ACC112 (cell line): ENCODE results near the gene ROR1.

Experiments used
- H2AFZ ChIP-seq: fragments of 200-600 bp; sonication (generic); one replicate; pipeline ENCODE4 v1.6.0; 2017; ENCODE audit warnings: antibody characterized with exemption, low read length; ENCODE audit not compliant: unreplicated experiment
- H3K27ac ChIP-seq: fragments of 200-600 bp; sonication (generic); 2 replicates; pipeline ENCODE4 v1.5.1; 2014; ENCODE audit warnings: low read depth, mild to moderate bottlenecking, antibody characterized with exemption, low read length, moderate library complexity
- H3K27me3 ChIP-seq: fragments of 200-600 bp; sonication (generic); 2 replicates; pipeline ENCODE4 v1.6.1; 2014; ENCODE audit warnings: mild to moderate bottlenecking, antibody characterized with exemption, low read length, moderate library complexity, mixed read lengths; ENCODE audit not compliant: insufficient read depth
- H3K36me3 ChIP-seq: fragments of 200-600 bp; sonication (generic); 2 replicates; pipeline ENCODE4 v1.6.1; 2016; ENCODE audit warnings: mild to moderate bottlenecking, antibody characterized with exemption, low read length, moderate library complexity, mixed read lengths; ENCODE audit not compliant: insufficient read depth
- H3K4me1 ChIP-seq: fragments of 200-600 bp; sonication (generic); one replicate; pipeline ENCODE4 v1.6.1; 2016; ENCODE audit warnings: low read length, mixed read lengths; ENCODE audit not compliant: insufficient read depth, unreplicated experiment, control insufficient read depth
- H3K4me3 ChIP-seq: fragments of 200-600 bp; sonication (generic); 2 replicates; pipeline ENCODE4 v1.5.1; 2014; ENCODE audit warnings: mild to moderate bottlenecking, low read depth, low read length
- H3K79me2 ChIP-seq: fragments of 200-600 bp; sonication (generic); one replicate; pipeline ENCODE4 v1.6.0; 2016; ENCODE audit warnings: low read length; ENCODE audit not compliant: control insufficient read depth, unreplicated experiment, insufficient read depth

The ROR1 gene

GRCh38 chr1:64073705-64074104 is 299.9 kb downstream of the ROR1 start:
- Histone ChIP-seq H3K4me1 (peaks cover 17% of the 10 kb centered on the region), H3K4me3 (no peak overlapping the region), H3K27me3 (no peaks in the 10 kb centered on the region), H3K36me3 (no peaks in the 10 kb centered on the region), H3K79me2 (no peaks in the 10 kb centered on the region), H3K27ac (no peak overlapping the region), H2AFZ (no peak overlapping the region)

GRCh38 chr1:64074767-64075166 is 300.9 kb downstream of the ROR1 start:
- H3K4me1 ChIP-seq: peaks cover 17% of the 10 kb centered on the region
- no peaks in the 10 kb centered on the region for H3K27me3 ChIP-seq
- H2AFZ ChIP-seq: no peak overlapping the region
- H3K79me2 ChIP-seq: no peaks in the 10 kb centered on the region
- no peak overlapping the region for H3K27ac ChIP-seq
- no peaks in the 10 kb centered on the region for H3K36me3 ChIP-seq
- no peak overlapping the region for H3K4me3 ChIP-seq

- Histone ChIP-seq H3K4me3 (no peak overlapping the region), H3K27ac (no peak overlapping the region), H2AFZ (no peak overlapping the region), H3K27me3 (no peaks in the 10 kb centered on the region), H3K4me1 (peaks cover 26% of the 10 kb centered on the region), H3K79me2 (no peaks in the 10 kb centered on the region), H3K36me3 (no peaks in the 10 kb centered on the region)
Measured at GRCh38 chr1:64077281-64077940, 303.6 kb downstream of the ROR1 start.

GRCh38 chr1:64080941-64081562 is 307.2 kb downstream of the ROR1 start:
- Histone ChIP-seq H3K79me2 (no peaks in the 10 kb centered on the region), H3K4me3 (no peak overlapping the region), H3K27ac (peak overlapping the region; percentile 66), H3K27me3 (no peaks in the 10 kb centered on the region), H3K4me1 (peaks cover 36% of the 10 kb centered on the region), H3K36me3 (no peaks in the 10 kb centered on the region), H2AFZ (no peak overlapping the region)

- H3K27me3 ChIP-seq: no peaks in the 10 kb centered on the region
- H3K36me3 ChIP-seq: no peaks in the 10 kb centered on the region
- no peak overlapping the region for H2AFZ ChIP-seq
- H3K4me1 ChIP-seq: peaks cover 48% of the 10 kb centered on the region
- H3K79me2 ChIP-seq: no peaks in the 10 kb centered on the region
- peak overlapping the region; percentile 46; the same call in 1 of the 2 replicates for H3K4me3 ChIP-seq
- H3K27ac ChIP-seq: peak overlapping the region; percentile 66
Measured at GRCh38 chr1:64082459-64082858, 308.6 kb downstream of the ROR1 start.

GRCh38 chr1:64084451-64084850 is 310.6 kb downstream of the ROR1 start:
- no peaks in the 10 kb centered on the region for H3K36me3 ChIP-seq
- no peaks in the 10 kb centered on the region for H3K27me3 ChIP-seq
- no peak overlapping the region for H2AFZ ChIP-seq
- peaks cover 61% of the 10 kb centered on the region for H3K4me1 ChIP-seq
- H3K79me2 ChIP-seq: no peaks in the 10 kb centered on the region
- no peak overlapping the region for H3K4me3 ChIP-seq
- H3K27ac ChIP-seq: no peak overlapping the region

GRCh38 chr1:64087768-64088167 is 314.0 kb downstream of the ROR1 start:
- 0 out of 2 replicates have a peak, but pooled peaks cover 7% of the 10 kb centered on the region for H3K36me3 ChIP-seq
- H3K4me1 ChIP-seq: peaks cover 48% of the 10 kb centered on the region
- peak overlapping the region; percentile 85 for H3K27ac ChIP-seq
- no peak overlapping the region for H3K4me3 ChIP-seq
- H3K27me3 ChIP-seq: no peaks in the 10 kb centered on the region
- peak overlapping the region; percentile 81 for H2AFZ ChIP-seq
- no peaks in the 10 kb centered on the region for H3K79me2 ChIP-seq

- H3K36me3 ChIP-seq: 0 out of 2 replicates have a peak, but pooled peaks cover 7% of the 10 kb centered on the region
- no peak overlapping the region for H3K27ac ChIP-seq
- H3K27me3 ChIP-seq: no peaks in the 10 kb centered on the region
- H3K79me2 ChIP-seq: no peaks in the 10 kb centered on the region
- no peak overlapping the region for H2AFZ ChIP-seq
- H3K4me1 ChIP-seq: peaks cover 43% of the 10 kb centered on the region
- H3K4me3 ChIP-seq: no peak overlapping the region
Measured at GRCh38 chr1:64090436-64090835, 316.6 kb downstream of the ROR1 start.

- H2AFZ ChIP-seq: no peak overlapping the region
- peak overlapping the region; percentile 59; the same call in 1 of the 2 replicates for H3K27ac ChIP-seq
- H3K4me1 ChIP-seq: peaks cover 26% of the 10 kb centered on the region
- no peaks in the 10 kb centered on the region for H3K79me2 ChIP-seq
- H3K4me3 ChIP-seq: no peak overlapping the region
- H3K36me3 ChIP-seq: 0 out of 2 replicates have a peak, but pooled peaks cover 7% of the 10 kb centered on the region
- H3K27me3 ChIP-seq: no peaks in the 10 kb centered on the region
Measured at GRCh38 chr1:64092851-64093371, 319.1 kb downstream of the ROR1 start.

GRCh38 chr1:64093941-64094340 is 320.1 kb downstream of the ROR1 start:
- Histone ChIP-seq H3K36me3 (0 out of 2 replicates have a peak, but pooled peaks cover 7% of the 10 kb centered on the region), H3K27me3 (no peaks in the 10 kb centered on the region), H3K79me2 (no peaks in the 10 kb centered on the region), H3K4me1 (peaks cover 17% of the 10 kb centered on the region), H3K4me3 (no peak overlapping the region), H3K27ac (peak overlapping the region; percentile 59), H2AFZ (no peak overlapping the region)

GRCh38 chr1:64095832-64096231 is 322.0 kb downstream of the ROR1 start:
- peaks cover 17% of the 10 kb centered on the region for H3K4me1 ChIP-seq
- H3K27ac ChIP-seq: no peak overlapping the region
- no peaks in the 10 kb centered on the region for H3K36me3 ChIP-seq
- H3K79me2 ChIP-seq: no peaks in the 10 kb centered on the region
- no peaks in the 10 kb centered on the region for H3K27me3 ChIP-seq
- H3K4me3 ChIP-seq: no peak overlapping the region
- H2AFZ ChIP-seq: no peak overlapping the region
